ENCODE measurements around the gene CNKSR3.

DNA sequence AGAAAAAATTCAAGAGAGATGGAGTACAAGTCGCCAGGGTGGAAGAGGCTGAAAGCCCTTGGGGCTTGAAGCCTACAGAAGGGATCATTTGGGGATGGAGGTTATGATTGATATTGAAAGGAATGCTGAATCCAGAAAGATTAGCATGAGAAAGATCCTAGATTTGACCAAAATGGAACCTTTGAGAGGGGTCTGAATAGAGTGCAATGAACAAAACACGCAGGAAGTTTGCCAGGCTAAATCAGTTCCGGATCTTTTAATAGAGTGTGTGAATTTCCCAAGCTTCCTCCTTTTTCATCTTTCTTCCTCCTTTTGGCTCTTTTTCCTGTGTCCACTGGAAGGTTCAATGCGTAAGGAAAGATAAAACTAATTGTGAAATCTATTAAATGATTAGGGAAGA, 169.1 kb downstream of the CNKSR3 start:
- TF ChIP-seq, protein P1, sequence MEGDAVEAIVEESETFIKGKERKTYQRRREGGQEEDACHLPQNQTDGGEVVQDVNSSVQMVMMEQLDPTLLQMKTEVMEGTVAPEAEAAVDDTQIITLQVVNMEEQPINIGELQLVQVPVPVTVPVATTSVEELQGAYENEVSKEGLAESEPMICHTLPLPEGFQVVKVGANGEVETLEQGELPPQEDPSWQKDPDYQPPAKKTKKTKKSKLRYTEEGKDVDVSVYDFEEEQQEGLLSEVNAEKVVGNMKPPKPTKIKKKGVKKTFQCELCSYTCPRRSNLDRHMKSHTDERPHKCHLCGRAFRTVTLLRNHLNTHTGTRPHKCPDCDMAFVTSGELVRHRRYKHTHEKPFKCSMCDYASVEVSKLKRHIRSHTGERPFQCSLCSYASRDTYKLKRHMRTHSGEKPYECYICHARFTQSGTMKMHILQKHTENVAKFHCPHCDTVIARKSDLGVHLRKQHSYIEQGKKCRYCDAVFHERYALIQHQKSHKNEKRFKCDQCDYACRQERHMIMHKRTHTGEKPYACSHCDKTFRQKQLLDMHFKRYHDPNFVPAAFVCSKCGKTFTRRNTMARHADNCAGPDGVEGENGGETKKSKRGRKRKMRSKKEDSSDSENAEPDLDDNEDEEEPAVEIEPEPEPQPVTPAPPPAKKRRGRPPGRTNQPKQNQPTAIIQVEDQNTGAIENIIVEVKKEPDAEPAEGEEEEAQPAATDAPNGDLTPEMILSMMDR (IDR thresholded peaks at IDR 0.05), result no peak
- TF ChIP-seq POLR2A (IDR thresholded peaks at IDR 0.05), result no peak

Measured in right lobe of liver (tissue), 4 donors.